HG03457 (cell line): ENCODE measurements around the gene SMARCB1.

Experiments
- ATAC-seq: cut with Tn5 transposase; IDR thresholded peaks from one replicate; pipeline ENCODE4 v1.9.1; 2021; ENCODE audit warnings: moderate number of reproducible peaks; ENCODE audit not compliant: unreplicated experiment

Gene SMARCB1

GRCh38 chr22:23779731-23780130 lies 7.0 kb upstream of the SMARCB1 start:
- no peak for ATAC-seq

GRCh38 chr22:23780146-23780748 lies 6.5 kb upstream of the SMARCB1 start:
- ATAC-seq, result no peak

GRCh38 chr22:23781065-23781464 lies 5.7 kb upstream of the SMARCB1 start:
- no peak for ATAC-seq

- ATAC-seq, result no peak
These were observed 5.1 kb upstream of the SMARCB1 start for GRCh38 chr22:23781511-23782183.

GRCh38 chr22:23782252-23782651 lies 4.5 kb upstream of the SMARCB1 start:
- no peak for ATAC-seq

GRCh38 chr22:23782703-23783102 lies 4.1 kb upstream of the SMARCB1 start:
- no peak for ATAC-seq

- ATAC-seq, result no peak
These were observed 3.3 kb upstream of the SMARCB1 start for GRCh38 chr22:23783265-23784150.

- ATAC-seq, result no peak
These were observed 2.5 kb upstream of the SMARCB1 start for GRCh38 chr22:23784215-23784732.

GRCh38 chr22:23786261-23786710 lies 480 bp upstream of the SMARCB1 start:
- ATAC-seq, result no peak

GRCh38 chr22:23787600-23787896 lies 782 bp downstream of the SMARCB1 start:
- no peak for ATAC-seq

- no peak for ATAC-seq
These were observed 1.1 kb downstream of the SMARCB1 start for GRCh38 chr22:23787910-23788309.

GRCh38 chr22:23789121-23789520 lies 2.4 kb downstream of the SMARCB1 start:
- ATAC-seq, result no peak

GRCh38 chr22:23789638-23790037 lies 2.9 kb downstream of the SMARCB1 start:
- ATAC-seq, result no peak

GRCh38 chr22:23790819-23791737 lies 4.3 kb downstream of the SMARCB1 start:
- ATAC-seq, result no peak

- no peak for ATAC-seq
These were observed 5.2 kb downstream of the SMARCB1 start for GRCh38 chr22:23791738-23792645.

- ATAC-seq, result no peak
These were observed 6.6 kb downstream of the SMARCB1 start for GRCh38 chr22:23793326-23793725.

GRCh38 chr22:23796461-23796860 lies 9.7 kb downstream of the SMARCB1 start:
- no peak for ATAC-seq

GRCh38 chr22:23800297-23801237 lies 13.8 kb downstream of the SMARCB1 start:
- no peak for ATAC-seq
